Caki2 (cell line): ENCODE results near the gene CTIF. TPM values are rescaled to one million over a fixed set of nuclear protein-coding genes. Genes with fewer than 3 reads are reported as not detected.
A peak's percentile ranks its signal among the peaks of the same experiment; 100 is the strongest.

Experiments
- DNase-seq: peaks from one replicate; pipeline ENCODE4 v3.0.0-alpha.2; 2015; ENCODE audit warnings: low read depth
- in situ Hi-C: cut with HindIII; loops from 2 replicates; pipeline ENCODE4 v1.10.0; 2016; ENCODE audit warnings: low sequenced_read_pairs, low pct_unique_long_range_greater_than_20kb, mixed read lengths
- total RNA-seq: library from RNA; depleted of rRNA; stranded (reverse); fragments of >200 nt; shearing (Covaris generic); gene quantifications from 2 replicates; pipeline ENCODE4 v1.2.3, GENCODE V29; 2014; ENCODE audit warnings: low replicate concordance

The CTIF gene
- total RNA-seq, 1 experiment from 2014 or later, result 3.7 TPM

- in situ Hi-C loops, result no loop called here
These were observed 8.3 kb upstream of the CTIF start for GRCh38 chr18:48530399-48531081.

GRCh38 chr18:48531082-48531403 lies 7.8 kb upstream of the CTIF start:
- no peak for DNase-seq
- in situ Hi-C loops, result no loop called here

More at GRCh38 chr18:48530399-48531081, 8.3 kb upstream of the CTIF start:
- DNase-seq, result no peak

- in situ Hi-C loops, result no loop called here
- no peak for DNase-seq
These were observed 6.9 kb upstream of the CTIF start for GRCh38 chr18:48531908-48532307.

- DNase-seq, result no peak
- in situ Hi-C loops, result no loop called here
These were observed 5.3 kb upstream of the CTIF start for GRCh38 chr18:48533340-48534070.

GRCh38 chr18:48534364-48534763 lies 4.5 kb upstream of the CTIF start:
- DNase-seq, result no peak
- in situ Hi-C loops, result no loop called here

GRCh38 chr18:48535956-48536355 lies 2.9 kb upstream of the CTIF start:
- DNase-seq, result no peak
- in situ Hi-C loops, result no loop called here

GRCh38 chr18:48536516-48536915 lies 2.3 kb upstream of the CTIF start:
- no peak for DNase-seq
- in situ Hi-C loops, result no loop called here

GRCh38 chr18:48539406-48540250 lies 797 bp downstream of the CTIF start:
- DNase-seq, result peak; percentile 13

GRCh38 chr18:48540251-48541025 lies 1.6 kb downstream of the CTIF start:
- in situ Hi-C loops, result no loop called here
- DNase-seq, result peak; percentile 46

More at GRCh38 chr18:48539406-48540250, 797 bp downstream of the CTIF start:
- in situ Hi-C loops, result no loop called here

- in situ Hi-C loops, result no loop called here
- peak; percentile 62 for DNase-seq
These were observed 2.4 kb downstream of the CTIF start for GRCh38 chr18:48541026-48541746.

- in situ Hi-C loops, result no loop called here
These were observed 3.0 kb downstream of the CTIF start for GRCh38 chr18:48541747-48542400.

GRCh38 chr18:48542513-48543181 lies 3.8 kb downstream of the CTIF start:
- DNase-seq, result no peak
- in situ Hi-C loops, result no loop called here

More at GRCh38 chr18:48541747-48542400, 3.0 kb downstream of the CTIF start:
- no peak for DNase-seq

- no peak for DNase-seq
- in situ Hi-C loops, result no loop called here
These were observed 4.4 kb downstream of the CTIF start for GRCh38 chr18:48543228-48543627.

- in situ Hi-C loops, result no loop called here
- no peak for DNase-seq
These were observed 5.3 kb downstream of the CTIF start for GRCh38 chr18:48544116-48544515.

- in situ Hi-C loops, result no loop called here
- no peak for DNase-seq
These were observed 6.0 kb downstream of the CTIF start for GRCh38 chr18:48544661-48545415.

- no peak for DNase-seq
- in situ Hi-C loops, result no loop called here
These were observed 7.0 kb downstream of the CTIF start for GRCh38 chr18:48545757-48546321.
